WTC11 (cell line): ENCODE measurements around the gene FSHR. TPM values are rescaled to one million over a fixed set of nuclear protein-coding genes. Genes with fewer than 3 reads are reported as not detected.
A peak's percentile ranks its signal among the peaks of the same experiment; 100 is the strongest.

ENCODE experiments used
- ATAC-seq: fragments of 200-7000 bp; cut with Tn5 transposase; 2 replicates; pipeline ENCODE4 v1.10.0; 2021; ENCODE audit warnings: mild to moderate bottlenecking, moderate library complexity
- CTCF ChIA-PET: fragments of 300-600 bp; sonication (Branson Sonifier 250); formaldehyde crosslinking; loops from one replicate; lab custom pipeline; 2021; ENCODE audit warnings: antibody characterized with exemption; lab: Charles Lee
- POLR2A ChIA-PET: fragments of 350-600 bp; sonication (Branson Sonifier 250); formaldehyde crosslinking; loops from one replicate; lab custom pipeline; 2021; ENCODE audit warnings: antibody characterized with exemption; lab: Charles Lee
- DNase-seq: peaks from one replicate; pipeline ENCODE4 v3.0.0; 2021; ENCODE audit warnings: low spot score
- H3K27ac Mint-ChIP-seq: 2 replicates; pipeline ENCODE4 v1.8.0; 2021; ENCODE audit warnings: mixed read lengths
- H3K27me3 Mint-ChIP-seq: 2 replicates; pipeline ENCODE4 v1.8.0; 2021; ENCODE audit warnings: low read depth, mild to moderate bottlenecking, moderate library complexity, mixed read lengths
- H3K36me3 Mint-ChIP-seq: 2 replicates; pipeline ENCODE4 v1.8.0; 2021; ENCODE audit warnings: mixed read lengths
- H3K4me1 Mint-ChIP-seq: 2 replicates; pipeline ENCODE4 v1.8.0; 2022; ENCODE audit warnings: mixed read lengths
- H3K4me3 Mint-ChIP-seq: 2 replicates; pipeline ENCODE4 v1.8.0; 2021; ENCODE audit warnings: mild to moderate bottlenecking, moderate library complexity, mixed read lengths
- H3K9me3 Mint-ChIP-seq: 2 replicates; pipeline ENCODE4 v1.8.0; 2021; ENCODE audit warnings: mixed read lengths
- ATF1 ChIP-seq: sonication (generic); formaldehyde crosslinking; IDR thresholded peaks from 2 replicates; pipeline ENCODE4 v1.8.1; 2023; ENCODE audit warnings: mild to moderate bottlenecking, moderate library complexity, missing genetic modification reagents
- ATF6 ChIP-seq: sonication (generic); formaldehyde crosslinking; IDR thresholded peaks from 2 replicates; pipeline ENCODE4 v1.8.1; 2023; ENCODE audit warnings: mild to moderate bottlenecking, missing genetic modification reagents
- CDX4 ChIP-seq: fragments of 250-450 bp; sonication (Bioruptor Pico); IDR thresholded peaks from 2 replicates; pipeline ENCODE4 v1.9.0; 2021; ENCODE audit warnings: moderate library complexity, mild to moderate bottlenecking, inconsistent platforms, borderline replicate concordance
- CREM ChIP-seq: sonication (generic); formaldehyde crosslinking; IDR thresholded peaks from 2 replicates; pipeline ENCODE4 v1.8.1; 2022; ENCODE audit warnings: mild to moderate bottlenecking, missing genetic modification reagents, moderate library complexity
- E2F4 ChIP-seq: sonication (generic); formaldehyde crosslinking; IDR thresholded peaks from 2 replicates; pipeline ENCODE4 v1.8.1; 2022; ENCODE audit warnings: low read depth, mild to moderate bottlenecking, moderate library complexity, missing genetic modification reagents, borderline replicate concordance
- E2F5 ChIP-seq: sonication (generic); formaldehyde crosslinking; IDR thresholded peaks from 2 replicates; pipeline ENCODE4 v1.8.1; 2022; ENCODE audit warnings: mild to moderate bottlenecking, moderate library complexity, missing genetic modification reagents
- EMX1 ChIP-seq: fragments of 250-450 bp; sonication (Bioruptor Pico); IDR thresholded peaks from 2 replicates; pipeline ENCODE4 v1.8.0; 2021; ENCODE audit warnings: mild to moderate bottlenecking
- ESRRA ChIP-seq: sonication (generic); formaldehyde crosslinking; IDR thresholded peaks from 2 replicates; pipeline ENCODE4 v1.8.1; 2022; ENCODE audit warnings: mild to moderate bottlenecking, missing genetic modification reagents, borderline replicate concordance
- FOXK1 ChIP-seq: sonication (generic); formaldehyde crosslinking; IDR thresholded peaks from 2 replicates; pipeline ENCODE4 v1.8.0; 2022; ENCODE audit warnings: mild to moderate bottlenecking, moderate library complexity, missing genetic modification reagents
- JAZF1 ChIP-seq: fragments of 250-450 bp; sonication (Bioruptor Pico); IDR thresholded peaks from 2 replicates; pipeline ENCODE4 v1.9.0; 2021; ENCODE audit warnings: moderate library complexity, mild to moderate bottlenecking, inconsistent platforms
- JUN ChIP-seq: sonication (generic); formaldehyde crosslinking; IDR thresholded peaks from 2 replicates; pipeline ENCODE4 v1.8.0; 2023; ENCODE audit warnings: mild to moderate bottlenecking, missing genetic modification reagents
- KAT7 ChIP-seq: sonication (generic); formaldehyde crosslinking; IDR thresholded peaks from 2 replicates; pipeline ENCODE4 v1.8.1; 2023; ENCODE audit warnings: missing genetic modification reagents, mild to moderate bottlenecking, borderline replicate concordance
- NFYB ChIP-seq: sonication (generic); formaldehyde crosslinking; conservative IDR thresholded peaks from 2 replicates; pipeline ENCODE4 v1.8.0; 2022; ENCODE audit warnings: low read depth, missing genetic modification reagents
- NR2C2 ChIP-seq: sonication (generic); formaldehyde crosslinking; IDR thresholded peaks from 2 replicates; pipeline ENCODE4 v1.8.0; 2022; ENCODE audit warnings: mild to moderate bottlenecking, missing genetic modification reagents
- SOX15 ChIP-seq: fragments of 250-450 bp; sonication (Bioruptor Pico); IDR thresholded peaks from 2 replicates; pipeline ENCODE4 v1.9.0; 2021; ENCODE audit warnings: mild to moderate bottlenecking
- STAT6 ChIP-seq: sonication (generic); formaldehyde crosslinking; conservative IDR thresholded peaks from 2 replicates; pipeline ENCODE4 v1.8.1; 2023; ENCODE audit warnings: mild to moderate bottlenecking, low read depth, missing genetic modification reagents, moderate library complexity
- TEAD1 ChIP-seq: sonication (generic); formaldehyde crosslinking; IDR thresholded peaks from 2 replicates; pipeline ENCODE4 v1.8.0; 2022; ENCODE audit warnings: mild to moderate bottlenecking, missing genetic modification reagents
- ZBTB21 ChIP-seq: sonication (generic); formaldehyde crosslinking; IDR thresholded peaks from 2 replicates; pipeline ENCODE4 v1.8.1; 2023; ENCODE audit warnings: mild to moderate bottlenecking, missing genetic modification reagents, borderline replicate concordance
- ZMAT4 ChIP-seq: fragments of 250-450 bp; sonication (Bioruptor Pico); IDR thresholded peaks from 2 replicates; pipeline ENCODE4 v1.9.0; 2021; ENCODE audit warnings: mild to moderate bottlenecking
- ZNF121 ChIP-seq: sonication (generic); formaldehyde crosslinking; IDR thresholded peaks from 2 replicates; pipeline ENCODE4 v1.8.0; 2023; ENCODE audit warnings: missing genetic modification reagents
- ZNF219 ChIP-seq: sonication (generic); formaldehyde crosslinking; IDR thresholded peaks from 2 replicates; pipeline ENCODE4 v1.8.0; 2023; ENCODE audit warnings: missing genetic modification reagents, mild to moderate bottlenecking, borderline replicate concordance
- ZNF416 ChIP-seq: fragments of 250-450 bp; sonication (Bioruptor Pico); IDR thresholded peaks from 2 replicates; pipeline ENCODE4 v1.9.0; 2021; ENCODE audit warnings: mild to moderate bottlenecking, inconsistent platforms
- total RNA-seq: library from RNA; stranded (reverse); gene quantifications from 3 replicates; pipeline ENCODE4 v1.2.3, GENCODE V29; 2021

FSHR gene
- total RNA-seq, 1 experiment from 2014 or later: not detected

- H3K27me3 Mint-ChIP-seq: no peaks in the 10 kb centered on the region
- no peaks in the 10 kb centered on the region for H3K9me3 Mint-ChIP-seq
- DNase-seq (no peak), ATAC-seq (no peak)
- ChIA-PET CTCF (no interaction called here), POLR2A (no interaction called here)
- H3K27ac Mint-ChIP-seq: no peak overlapping the region
- no peak overlapping the region for H3K4me3 Mint-ChIP-seq
- H3K4me1 Mint-ChIP-seq: peaks cover 21% of the 10 kb centered on the region
- no peaks in the 10 kb centered on the region for H3K36me3 Mint-ChIP-seq
- no peak for TF ChIP-seq ATF6 (CRISPR knock-in tag)
- no peak for TF ChIP-seq TEAD1
Measured at GRCh38 chr2:49028101-49028500, 126.2 kb downstream of the FSHR start.

- Mint-ChIP-seq H3K36me3 (no peaks in the 10 kb centered on the region), H3K4me1 (peaks cover 33% of the 10 kb centered on the region), H3K27me3 (no peaks in the 10 kb centered on the region), H3K4me3 (no peak overlapping the region), H3K9me3 (no peaks in the 10 kb centered on the region), H3K27ac (no peak overlapping the region)
- ATAC-seq (no peak), DNase-seq (no peak)
- CTCF ChIA-PET: no interaction called here
- POLR2A ChIA-PET: no interaction called here
- no peak for TF ChIP-seq ZNF121 (CRISPR knock-in tag)
- TF ChIP-seq ESRRA (CRISPR knock-in tag): no peak
- no peak for TF ChIP-seq ZNF219 (CRISPR knock-in tag)
- no peak for TF ChIP-seq FOXK1 (CRISPR knock-in tag)
- TF ChIP-seq ZBTB21 (CRISPR knock-in tag): no peak
- no peak for TF ChIP-seq EMX1
- TF ChIP-seq NFYB (CRISPR knock-in tag): no peak
- no peak for TF ChIP-seq KAT7
- no peak for TF ChIP-seq E2F4 (CRISPR knock-in tag)
Measured at GRCh38 chr2:49026706-49027105, 127.6 kb downstream of the FSHR start.

- Mint-ChIP-seq H3K36me3 (no peaks in the 10 kb centered on the region), H3K9me3 (no peaks in the 10 kb centered on the region), H3K4me1 (peaks cover 29% of the 10 kb centered on the region), H3K27me3 (no peaks in the 10 kb centered on the region), H3K4me3 (no peak overlapping the region), H3K27ac (no peak overlapping the region)
- ChIA-PET POLR2A (no interaction called here), CTCF (no interaction called here)
- no peak for TF ChIP-seq SOX15 (CRISPR knock-in tag)
- TF ChIP-seq CDX4: no peak
- TF ChIP-seq CREM (CRISPR knock-in tag): no peak
- TF ChIP-seq E2F5 (CRISPR knock-in tag): no peak
- peak; percentile 57 for ATAC-seq
- no peak for DNase-seq
Measured at GRCh38 chr2:49021271-49021670, 133.0 kb downstream of the FSHR start.

- H3K9me3 Mint-ChIP-seq: peaks cover 21% of the 10 kb centered on the region
- no peaks in the 10 kb centered on the region for H3K27me3 Mint-ChIP-seq
- no peaks in the 10 kb centered on the region for H3K36me3 Mint-ChIP-seq
- ChIA-PET POLR2A (no interaction called here), CTCF (no interaction called here)
- no peaks in the 10 kb centered on the region for H3K4me1 Mint-ChIP-seq
- no peak for DNase-seq
- no peak overlapping the region for H3K4me3 Mint-ChIP-seq
- ATAC-seq: no peak
- H3K27ac Mint-ChIP-seq: no peak overlapping the region
- no peak for TF ChIP-seq ATF1
- TF ChIP-seq STAT6 (CRISPR knock-in tag): no peak
- TF ChIP-seq JUN (CRISPR knock-in tag): no peak
- TF ChIP-seq ZNF121 (CRISPR knock-in tag): no peak
- no peak for TF ChIP-seq E2F5 (CRISPR knock-in tag)
- TF ChIP-seq ZMAT4 (CRISPR knock-in tag): no peak
- no peak for TF ChIP-seq NFYB (CRISPR knock-in tag)
- TF ChIP-seq ZNF416: no peak
- no peak for TF ChIP-seq NR2C2 (CRISPR knock-in tag)
- TF ChIP-seq JAZF1 (CRISPR knock-in tag): no peak
Measured at GRCh38 chr2:49005261-49005660, 149.1 kb downstream of the FSHR start.
